Mesenchymal stem cell (in vitro differentiated cells and primary cell): Measurements from ENCODE around the gene PKNOX1.
"Not testable (repeated sequence)": the region's sequence is repeated elsewhere in the genome, so short reads cannot be mapped to it uniquely, and the experiment has no call there.

Experiments used
- DNase-seq: peaks from one replicate; pipeline ENCODE4 v3.0.0-alpha.2; 2013
- H2AFZ ChIP-seq: one replicate; pipeline ENCODE4 v1.6.1; 2013; ENCODE audit warnings: low read depth, mild to moderate bottlenecking, control low read depth, inconsistent platforms, low read length, moderate library complexity
- H2AK5ac ChIP-seq: 2 replicates; pipeline ENCODE4 v1.6.1; 2013; ENCODE audit warnings: low read length, moderate library complexity, mild to moderate bottlenecking, inconsistent platforms; ENCODE audit not compliant: severe bottlenecking
- H2BK120ac ChIP-seq: one replicate; pipeline ENCODE4 v1.6.1; 2013; ENCODE audit warnings: low read depth, mild to moderate bottlenecking, inconsistent platforms, low read length, moderate library complexity
- H2BK12ac ChIP-seq, 2 experiments: one replicate each; pipeline ENCODE4 v1.6.1; 2013; ENCODE audit warnings: inconsistent platforms in 2 of 2, low read length in 2 of 2, mild to moderate bottlenecking in 2 of 2, moderate library complexity in 2 of 2, control low read depth in 1 of 2
- H2BK15ac ChIP-seq: one replicate; pipeline ENCODE4 v1.6.1; 2013; ENCODE audit warnings: mild to moderate bottlenecking, low read depth, inconsistent platforms; ENCODE audit not compliant: poor library complexity, severe bottlenecking
- H2BK5ac ChIP-seq: 2 replicates; pipeline ENCODE4 v1.6.1; 2013; ENCODE audit warnings: low read depth, mild to moderate bottlenecking, low read length, control low read depth, inconsistent platforms; ENCODE audit not compliant: poor library complexity, severe bottlenecking
- H3K14ac ChIP-seq, 2 experiments: one replicate each; pipeline ENCODE4 v1.6.1; 2013; ENCODE audit warnings: inconsistent platforms in 2 of 2, low read length in 2 of 2, control low read depth in 1 of 2, mild to moderate bottlenecking in 1 of 2, moderate library complexity in 1 of 2
- H3K18ac ChIP-seq, 2 experiments: one replicate each; pipeline ENCODE4 v1.6.1; 2013; ENCODE audit warnings: inconsistent platforms in 2 of 2, low read length in 2 of 2, control low read depth in 1 of 2, low read depth in 1 of 2, mild to moderate bottlenecking in 1 of 2
- H3K23ac ChIP-seq, 2 experiments: one replicate each; pipeline ENCODE4 v1.6.1; 2013; ENCODE audit warnings: inconsistent platforms in 2 of 2, low read length in 2 of 2, mild to moderate bottlenecking in 2 of 2, moderate library complexity in 2 of 2, control low read depth in 1 of 2
- H3K27ac ChIP-seq: 2 replicates; pipeline ENCODE4 v1.5.1; 2013; ENCODE audit warnings: mild to moderate bottlenecking, moderate library complexity, low read length, control low read depth, inconsistent platforms; ENCODE audit not compliant: poor library complexity, severe bottlenecking
- H3K27me3 ChIP-seq, 2 experiments: 2 replicates each; pipeline versions ENCODE4 v1.6.1 to v1.7.0; 2013; ENCODE audit warnings: low read length in 2 of 2, mild to moderate bottlenecking in 2 of 2, moderate library complexity in 2 of 2, control low read depth in 1 of 2, inconsistent platforms in 1 of 2; ENCODE audit not compliant: control insufficient read depth in 1 of 2, insufficient read depth in 1 of 2
- H3K36me3 ChIP-seq, 2 experiments: 2 replicates each; pipeline versions ENCODE4 v1.6.1 to v1.7.0; 2013; ENCODE audit warnings: low read length in 2 of 2, control low read depth in 1 of 2, inconsistent platforms in 1 of 2, low read depth in 1 of 2, mild to moderate bottlenecking in 1 of 2; ENCODE audit not compliant: insufficient read depth in 2 of 2, control insufficient read depth in 1 of 2
- H3K4ac ChIP-seq, 2 experiments: one replicate each; pipeline ENCODE4 v1.6.1; 2013; ENCODE audit warnings: inconsistent platforms in 2 of 2, low read length in 2 of 2, mild to moderate bottlenecking in 2 of 2, moderate library complexity in 2 of 2, control low read depth in 1 of 2, low read depth in 1 of 2
- H3K4me1 ChIP-seq: 2 replicates; pipeline ENCODE4 v1.6.1; 2013; ENCODE audit warnings: low read depth, low read length, control low read depth; ENCODE audit not compliant: control insufficient read depth, insufficient read depth
- H3K4me2 ChIP-seq: 2 replicates; pipeline ENCODE4 v1.6.1; 2013; ENCODE audit warnings: low read length, mild to moderate bottlenecking, inconsistent platforms; ENCODE audit not compliant: poor library complexity, severe bottlenecking
- H3K4me3 ChIP-seq, 2 experiments: 2 replicates each; pipeline versions ENCODE4 v1.5.1 to v1.7.0; 2013; ENCODE audit warnings: low read length in 2 of 2, mild to moderate bottlenecking in 2 of 2, control low read depth in 1 of 2, low read depth in 1 of 2; ENCODE audit not compliant: insufficient read depth in 1 of 2
- H3K79me1 ChIP-seq: replicated peaks from 2 replicates; pipeline ENCODE4 v1.6.1; 2013; ENCODE audit warnings: mild to moderate bottlenecking, control low read depth, low read length, inconsistent platforms; ENCODE audit not compliant: poor library complexity, severe bottlenecking
- H3K9ac ChIP-seq: 2 replicates; pipeline ENCODE4 v1.7.0; 2013; ENCODE audit warnings: mild to moderate bottlenecking, low read length, moderate library complexity
- H3K9me3 ChIP-seq: 2 replicates; pipeline ENCODE4 v1.7.0; 2013; ENCODE audit warnings: mild to moderate bottlenecking, low read length; ENCODE audit not compliant: control insufficient read depth
- H4K8ac ChIP-seq: one replicate; pipeline ENCODE4 v1.6.1; 2013; ENCODE audit warnings: inconsistent platforms, mild to moderate bottlenecking, low read length, moderate library complexity
- H4K91ac ChIP-seq: one replicate; pipeline ENCODE4 v1.6.1; 2013; ENCODE audit warnings: mild to moderate bottlenecking, low read length, inconsistent platforms
- WGBS: methylation state at CpG from one replicate; pipeline ENCODE4 v1.1.7; 2013; ENCODE audit warnings: mixed read lengths; 5-methylcytosine and 5-hydroxymethylcytosine counted together

The PKNOX1 gene

DNA sequence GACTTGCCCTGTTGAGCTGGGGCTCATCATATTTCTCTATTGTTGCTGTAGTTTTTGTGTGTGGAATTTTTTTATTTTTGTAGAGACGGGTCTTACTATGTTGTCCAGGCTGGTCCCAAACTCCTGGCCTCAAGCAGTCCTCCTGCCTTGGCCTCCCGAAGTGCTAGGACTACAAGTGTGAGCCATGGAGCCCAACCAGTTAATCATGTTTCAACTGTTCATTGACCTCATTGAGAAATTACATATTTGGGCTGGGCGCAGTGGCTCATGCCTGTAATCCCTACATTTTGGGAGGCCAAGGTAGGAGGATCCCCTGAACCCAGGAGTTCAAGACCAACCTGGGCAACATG, 9.2 kb upstream of the PKNOX1 start:
- WGBS: 63% methylated on average over 3 of the region's 3 CpGs
- H2BK12ac ChIP-seq: no peak overlapping the region

GRCh38 chr21:42967616-42968015, 6.7 kb upstream of the PKNOX1 start:
- 99% methylated on average over 9 of the region's 9 CpGs for WGBS
- H3K27me3 ChIP-seq, H3K9ac ChIP-seq, H3K4ac ChIP-seq, H4K8ac ChIP-seq, H3K14ac ChIP-seq, DNase-seq, H2BK15ac ChIP-seq, H2BK120ac ChIP-seq, H2BK12ac ChIP-seq, H3K79me1 ChIP-seq, H2BK5ac ChIP-seq, H3K4me2 ChIP-seq, H2AFZ ChIP-seq, H3K9me3 ChIP-seq, H2AK5ac ChIP-seq, H3K27ac ChIP-seq, H3K36me3 ChIP-seq, H3K4me3 ChIP-seq, H3K4me1 ChIP-seq, H3K18ac ChIP-seq, H3K23ac ChIP-seq, H4K91ac ChIP-seq: not testable (repeated sequence)

More for the DNA sequence above, 9.2 kb upstream of the PKNOX1 start:
- no peak overlapping the region for H3K4me2 ChIP-seq
- no peak overlapping the region for H3K14ac ChIP-seq
- H4K91ac ChIP-seq: no peak overlapping the region
- no peaks in the 10 kb centered on the region for H3K27me3 ChIP-seq
- H2BK5ac ChIP-seq: no peak overlapping the region
- no peaks in the 10 kb centered on the region for H3K79me1 ChIP-seq
- H3K36me3 ChIP-seq: no peaks in the 10 kb centered on the region
- no peak overlapping the region for H3K23ac ChIP-seq
- H2AK5ac ChIP-seq: no peak overlapping the region
- H2BK120ac ChIP-seq: no peak overlapping the region
- H3K9ac ChIP-seq: no peak overlapping the region
- H2AFZ ChIP-seq: no peak overlapping the region
- H3K18ac ChIP-seq: no peak overlapping the region
- H3K27ac ChIP-seq: no peak overlapping the region
- H3K4me1 ChIP-seq: no peaks in the 10 kb centered on the region
- no peak for DNase-seq
- H3K9me3 ChIP-seq: no peaks in the 10 kb centered on the region
- H4K8ac ChIP-seq: no peak overlapping the region
- H3K4me3 ChIP-seq: no peak overlapping the region
- no peak overlapping the region for H2BK15ac ChIP-seq
- no peak overlapping the region for H3K4ac ChIP-seq

GRCh38 chr21:42969193-42969600, 5.2 kb upstream of the PKNOX1 start:
- Histone ChIP-seq H2AK5ac (no peak overlapping the region), H3K4me2 (no peak overlapping the region), H3K4ac (no peak overlapping the region), H2BK5ac (no peak overlapping the region), H4K8ac (no peak overlapping the region), H2AFZ (no peak overlapping the region), H3K27me3 (no peaks in the 10 kb centered on the region), H3K18ac (peak overlapping the region in 1 of 2 experiments; percentile 34), H3K9ac (no peak overlapping the region), H3K14ac (no peak overlapping the region), H2BK12ac (no peak overlapping the region), H3K23ac (no peak overlapping the region), H3K27ac (no peak overlapping the region), H2BK120ac (no peak overlapping the region), H3K4me1 (peaks cover 8% of the 10 kb centered on the region), H3K4me3 (no peak overlapping the region), H2BK15ac (no peak overlapping the region), H3K9me3 (no peaks in the 10 kb centered on the region), H4K91ac (no peak overlapping the region), H3K36me3 (no peaks in the 10 kb centered on the region), H3K79me1 (no peaks in the 10 kb centered on the region)
- 45% methylated on average over 6 of the region's 6 CpGs for WGBS
- no peak for DNase-seq

DNA sequence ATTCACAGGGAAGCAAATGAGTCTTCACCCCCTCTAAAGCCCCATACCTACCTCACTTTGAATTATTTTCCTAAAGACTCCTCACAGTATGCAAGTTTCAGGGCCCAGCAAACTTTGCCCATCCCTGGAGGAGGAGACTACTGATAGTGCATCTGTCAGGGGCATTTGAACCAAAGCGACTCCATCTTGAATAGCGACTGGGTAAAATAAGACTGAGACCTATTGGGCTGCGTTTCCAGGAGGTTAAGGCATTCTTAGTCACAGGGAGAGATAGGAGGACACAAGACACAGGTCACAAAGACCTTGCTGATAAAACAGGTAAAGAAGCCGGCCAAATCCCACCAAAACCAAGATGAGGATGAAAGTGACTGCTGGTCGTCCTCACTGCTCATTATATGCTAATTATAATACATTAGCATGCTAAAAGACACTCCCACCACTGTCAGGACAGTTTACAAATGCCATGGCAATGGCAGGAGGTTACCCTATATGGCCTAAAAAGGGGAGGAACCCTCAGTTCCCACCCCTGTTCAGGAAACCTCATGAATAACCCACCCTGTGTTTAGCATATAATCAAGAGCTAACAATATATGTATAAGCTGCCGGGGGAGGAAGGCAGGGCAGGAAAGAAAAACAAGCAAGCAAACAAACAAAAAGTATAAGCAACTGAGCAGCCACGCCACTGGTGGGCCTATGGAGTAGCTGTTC, 3.3 kb upstream of the PKNOX1 start:
- Histone ChIP-seq H4K91ac (no peak overlapping the region), H4K8ac (no peak overlapping the region), H2BK12ac (no peak overlapping the region), H3K18ac (no peak overlapping the region), H3K9ac (no peak overlapping the region), H2BK15ac (no peak overlapping the region), H3K27ac (no peak overlapping the region), H2BK5ac (no peak overlapping the region), H3K27me3 (no peaks in the 10 kb centered on the region), H3K9me3 (no peaks in the 10 kb centered on the region), H3K23ac (no peak overlapping the region), H3K4ac (no peak overlapping the region), H3K14ac (no peak overlapping the region), H2AFZ (no peak overlapping the region), H3K4me1 (peaks cover 8% of the 10 kb centered on the region), H2BK120ac (no peak overlapping the region), H3K4me3 (no peak overlapping the region), H3K79me1 (no peaks in the 10 kb centered on the region), H3K36me3 (no peaks in the 10 kb centered on the region), H2AK5ac (no peak overlapping the region), H3K4me2 (no peak overlapping the region)
- DNase-seq: no peak
- WGBS: 89% methylated on average over 7 of the region's 7 CpGs
